Epithelial cell of esophagus (primary cell): ENCODE data around the gene SIAH3.

Experiments
- DNase-seq: peaks from one replicate; pipeline ENCODE4 v3.0.0; 2010; ENCODE audit warnings: low read depth
- H3K4me3 ChIP-seq: 2 replicates; pipeline ENCODE4 v1.5.1; 2011; ENCODE audit warnings: mild to moderate bottlenecking, low read length, control low read depth
- CTCF ChIP-seq: IDR thresholded peaks from 2 replicates; pipeline ENCODE4 v1.5.1; 2011; ENCODE audit warnings: low read depth, mild to moderate bottlenecking, low read length, control low read depth, inconsistent platforms; ENCODE audit not compliant: insufficient read depth; ENCODE audit errors: missing control alignments

SIAH3 gene

GRCh38 chr13:45786293-45786920, 65.1 kb downstream of the SIAH3 start:
- no peak for DNase-seq
- H3K4me3 ChIP-seq: no peak overlapping the region
- no peak for TF ChIP-seq CTCF

GRCh38 chr13:45784755-45785675, 66.5 kb downstream of the SIAH3 start:
- no peak for TF ChIP-seq CTCF
- peak; percentile 78 for DNase-seq
- H3K4me3 ChIP-seq: no peak overlapping the region

- H3K4me3 ChIP-seq: no peak overlapping the region
- TF ChIP-seq CTCF: no peak
- DNase-seq: no peak
Observed at GRCh38 chr13:45783346-45784043, 68.1 kb downstream of the SIAH3 start.

- no peak for TF ChIP-seq CTCF
- H3K4me3 ChIP-seq: no peak overlapping the region
- no peak for DNase-seq
Observed at GRCh38 chr13:45782327-45783045, 69.1 kb downstream of the SIAH3 start.

- no peak overlapping the region for H3K4me3 ChIP-seq
- peak; percentile 47 for DNase-seq
- TF ChIP-seq CTCF: no peak
Observed at GRCh38 chr13:45781553-45782326, 69.8 kb downstream of the SIAH3 start.

GRCh38 chr13:45779901-45780300, 71.7 kb downstream of the SIAH3 start:
- no peak overlapping the region for H3K4me3 ChIP-seq
- peak; percentile 32 for DNase-seq
- TF ChIP-seq CTCF: no peak
